Transverse colon (tissue), 4 donors: Measurements from ENCODE around the gene ACTL6A. TPM values are rescaled to one million over a fixed set of nuclear protein-coding genes. Genes with fewer than 3 reads are reported as not detected.
A peak's percentile ranks its signal among the peaks of the same experiment; 100 is the strongest.

Experiments used
- DNase-seq: peaks from one replicate; pipeline ENCODE4 v3.0.0-alpha.2; 2019
- H3K27ac ChIP-seq, 4 donors: fragments of 200-600 bp; sonication (generic); 2 replicates each; pipeline ENCODE4 v1.5.1; 2016 to 2018; ENCODE audit warnings: inconsistent platforms in 4 of 4
- H3K27me3 ChIP-seq: fragments of 200-600 bp; sonication (generic); 2 replicates; pipeline ENCODE4 v1.5.1; 2017; ENCODE audit warnings: inconsistent platforms
- H3K36me3 ChIP-seq, 4 donors: fragments of 200-600 bp; sonication (generic); 2 replicates each; pipeline ENCODE4 v1.5.1; 2017 to 2019; ENCODE audit warnings: inconsistent platforms in 4 of 4
- H3K4me1 ChIP-seq, 4 donors: fragments of 200-600 bp; sonication (generic); 2 replicates each; pipeline ENCODE4 v1.5.1; 2017 to 2020; ENCODE audit warnings: inconsistent platforms in 4 of 4
- H3K4me3 ChIP-seq, 4 donors: fragments of 200-600 bp; sonication (generic); 1 replicate in 1 of 4; 2 replicates in 3 of 4; pipeline versions ENCODE4 v1.5.1 to v1.6.1; 2017 to 2019; ENCODE audit warnings: inconsistent platforms in 4 of 4
- H3K9me3 ChIP-seq, 2 donors: fragments of 200-600 bp; sonication (generic); 2 replicates each; pipeline ENCODE4 v1.5.1; 2017 to 2019; ENCODE audit warnings: inconsistent platforms in 2 of 2
- EP300 ChIP-seq: sonication (generic); formaldehyde crosslinking; IDR thresholded peaks from one replicate; pipeline ENCODE4 v1.6.1; 2017; ENCODE audit warnings: antibody characterized with exemption, low read depth
- POLR2A ChIP-seq: fragments of 450-650 bp; IDR thresholded peaks from one replicate; pipeline ENCODE4 v1.6.1; 2016; ENCODE audit warnings: antibody characterized with exemption, mild to moderate bottlenecking, moderate library complexity
- POLR2AphosphoS5 ChIP-seq, 3 donors: sonication (generic); formaldehyde crosslinking; IDR thresholded peaks; one replicate each; pipeline ENCODE4 v1.6.1; 2016; ENCODE audit warnings: antibody characterized with exemption in 3 of 3
- WGBS, 2 donors: methylation state at CpG; one replicate each; pipeline ENCODE4 v1.1.5; 2018; ENCODE audit warnings: low coverage in 1 of 2; 5-methylcytosine and 5-hydroxymethylcytosine counted together
- in situ Hi-C, 4 donors: fragments of 200-750 bp; cut with MboI; loops; one replicate each; pipeline versions ENCODE4 v1.15.0 to v1.15.1; 2017; ENCODE audit warnings: low sequenced_read_pairs in 3 of 4, low pct_ligation_motif_present in 1 of 4, low pct_unique_long_range_greater_than_20kb in 1 of 4
- intact Hi-C: fragments of 100-400 bp; cut with DNase I; formaldehyde crosslinking; loops from one replicate; pipeline ENCODE4 v1.15.1; 2023; ENCODE audit warnings: low total_unique reads
- total RNA-seq, 4 donors: library from RNA; depleted of rRNA; stranded (reverse); fragments of >200 nt; gene quantifications; one replicate each; pipeline ENCODE4 v1.1.0, GENCODE V29; 2016
- TF ChIP-seq, protein P1 (sequence below), 5 experiments: fragments of 200-600 bp in 3 of 5; fragments of 450-650 bp in 2 of 5; sonication (generic) in 3 of 5; IDR thresholded peaks; 1 replicate in 2 of 5; 2 replicates in 3 of 5; pipeline ENCODE4 v1.5.1; 2016 to 2017; ENCODE audit warnings: antibody characterized with exemption in 5 of 5, inconsistent platforms in 3 of 5, mild to moderate bottlenecking in 2 of 5, moderate library complexity in 1 of 5

ACTL6A gene
- total RNA-seq, 4 donors from 2014 or later, result 1.1 to 47.0 (median 28.4) TPM

DNA sequence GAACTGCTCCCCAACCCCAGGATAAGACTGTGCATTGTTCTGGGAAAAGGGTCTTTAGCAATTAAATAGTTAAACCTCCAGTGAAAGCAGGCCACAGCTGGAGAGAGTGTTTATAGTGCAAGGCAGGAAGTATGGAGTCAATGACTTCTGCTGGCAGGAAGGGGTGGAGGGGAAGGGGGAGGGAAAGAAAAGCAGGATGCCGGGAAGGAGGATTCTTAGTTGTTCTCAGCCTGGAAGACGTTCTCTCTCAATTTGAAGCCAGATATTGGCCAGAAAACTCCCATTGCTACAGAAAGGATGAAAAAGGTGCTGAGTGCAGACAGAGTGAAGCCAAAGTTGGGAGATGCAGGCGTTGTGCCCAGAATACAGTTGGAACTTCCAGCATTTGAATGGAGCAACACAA is 35.7 kb upstream of the ACTL6A start:
- Histone ChIP-seq H3K4me3 (no peak overlapping the region), H3K36me3 (no peaks in the 10 kb centered on the region), H3K4me1 (peaks cover 0 to 14% (median 0%) of the 10 kb centered on the region in 4 donors), H3K9me3 (no peaks in the 10 kb centered on the region), H3K27ac (peak overlapping the region; percentile 40 to 70 (median 59)), H3K27me3 (no peaks in the 10 kb centered on the region)
- WGBS, 2 donors, result 5 to 12% methylated on average over 3 of the region's 3 CpGs
- in situ Hi-C loops, result no loop called here
- TF ChIP-seq POLR2AphosphoS5 (IDR thresholded peaks at IDR 0.05) (peak; percentile 9 to 35 (median 22)), EP300 (no peak)
- peak; percentile 11 for DNase-seq
- intact Hi-C loops, result no loop called here

DNA sequence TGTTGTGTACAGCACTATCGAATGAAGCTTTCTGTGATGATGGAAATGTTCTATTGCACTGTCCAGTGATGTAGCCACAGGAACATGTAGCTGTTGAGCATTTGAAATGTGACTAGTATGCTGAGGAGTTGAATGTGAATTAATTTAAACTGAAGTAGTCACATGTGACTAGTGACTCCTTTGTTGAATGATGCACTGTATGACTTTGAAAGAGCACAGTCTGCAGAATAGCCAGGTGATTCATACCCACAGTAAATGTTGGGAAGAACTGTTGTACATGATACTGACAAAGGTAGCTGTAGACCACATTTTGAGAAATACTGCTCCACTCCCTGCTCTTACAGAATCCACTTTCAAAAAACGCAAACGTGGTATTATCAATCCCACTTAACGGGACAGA is 34.0 kb upstream of the ACTL6A start:
- in situ Hi-C loops (no loop called here), intact Hi-C loops (no loop called here)
- Histone ChIP-seq H3K4me1 (peaks cover 0 to 14% (median 0%) of the 10 kb centered on the region in 4 donors), H3K36me3 (no peaks in the 10 kb centered on the region), H3K27me3 (no peaks in the 10 kb centered on the region), H3K4me3 (no peak overlapping the region), H3K9me3 (no peaks in the 10 kb centered on the region), H3K27ac (no peak overlapping the region)
- 77 to 100% methylated on average over 1 to 4 of the region's 4 CpGs for WGBS, 2 donors
- TF ChIP-seq POLR2AphosphoS5 (IDR thresholded peaks at IDR 0.05) (no peak), EP300 (no peak)
- no peak for DNase-seq

DNA sequence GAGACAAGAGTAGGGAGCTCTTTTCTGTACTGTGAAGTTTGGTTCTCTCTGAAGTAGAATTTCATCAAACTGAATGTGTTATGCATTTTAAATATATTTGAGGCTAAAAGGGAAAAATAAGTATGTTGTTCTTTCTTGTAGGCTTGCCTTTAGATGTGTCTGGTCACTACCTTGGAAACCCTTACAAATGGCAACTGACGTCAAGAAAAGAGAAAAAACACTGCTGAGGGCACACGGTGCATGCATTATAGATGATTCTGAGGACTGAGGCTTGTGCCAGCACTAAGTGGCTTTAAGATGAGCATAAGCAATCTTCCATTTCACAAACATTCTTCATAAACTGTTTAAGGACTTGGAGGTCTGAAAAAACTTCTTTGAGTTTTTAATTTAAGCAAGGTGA is 31.1 kb upstream of the ACTL6A start:
- Histone ChIP-seq H3K36me3 (no peaks in the 10 kb centered on the region), H3K27me3 (no peaks in the 10 kb centered on the region), H3K4me1 (peaks cover 0 to 8% (median 0%) of the 10 kb centered on the region in 4 donors), H3K4me3 (no peak overlapping the region), H3K27ac (no peak overlapping the region), H3K9me3 (no peaks in the 10 kb centered on the region)
- 27 to 57% methylated on average over 2 of the region's 2 CpGs for WGBS, 2 donors
- DNase-seq, result no peak
- in situ Hi-C loops (no loop called here), intact Hi-C loops (no loop called here)
- TF ChIP-seq POLR2A, result no peak
- no peak for TF ChIP-seq EP300
- TF ChIP-seq POLR2AphosphoS5 (IDR thresholded peaks at IDR 0.05), result no peak
- TF ChIP-seq, protein P1, sequence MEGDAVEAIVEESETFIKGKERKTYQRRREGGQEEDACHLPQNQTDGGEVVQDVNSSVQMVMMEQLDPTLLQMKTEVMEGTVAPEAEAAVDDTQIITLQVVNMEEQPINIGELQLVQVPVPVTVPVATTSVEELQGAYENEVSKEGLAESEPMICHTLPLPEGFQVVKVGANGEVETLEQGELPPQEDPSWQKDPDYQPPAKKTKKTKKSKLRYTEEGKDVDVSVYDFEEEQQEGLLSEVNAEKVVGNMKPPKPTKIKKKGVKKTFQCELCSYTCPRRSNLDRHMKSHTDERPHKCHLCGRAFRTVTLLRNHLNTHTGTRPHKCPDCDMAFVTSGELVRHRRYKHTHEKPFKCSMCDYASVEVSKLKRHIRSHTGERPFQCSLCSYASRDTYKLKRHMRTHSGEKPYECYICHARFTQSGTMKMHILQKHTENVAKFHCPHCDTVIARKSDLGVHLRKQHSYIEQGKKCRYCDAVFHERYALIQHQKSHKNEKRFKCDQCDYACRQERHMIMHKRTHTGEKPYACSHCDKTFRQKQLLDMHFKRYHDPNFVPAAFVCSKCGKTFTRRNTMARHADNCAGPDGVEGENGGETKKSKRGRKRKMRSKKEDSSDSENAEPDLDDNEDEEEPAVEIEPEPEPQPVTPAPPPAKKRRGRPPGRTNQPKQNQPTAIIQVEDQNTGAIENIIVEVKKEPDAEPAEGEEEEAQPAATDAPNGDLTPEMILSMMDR (IDR thresholded peaks at IDR 0.05), result no peak

DNA sequence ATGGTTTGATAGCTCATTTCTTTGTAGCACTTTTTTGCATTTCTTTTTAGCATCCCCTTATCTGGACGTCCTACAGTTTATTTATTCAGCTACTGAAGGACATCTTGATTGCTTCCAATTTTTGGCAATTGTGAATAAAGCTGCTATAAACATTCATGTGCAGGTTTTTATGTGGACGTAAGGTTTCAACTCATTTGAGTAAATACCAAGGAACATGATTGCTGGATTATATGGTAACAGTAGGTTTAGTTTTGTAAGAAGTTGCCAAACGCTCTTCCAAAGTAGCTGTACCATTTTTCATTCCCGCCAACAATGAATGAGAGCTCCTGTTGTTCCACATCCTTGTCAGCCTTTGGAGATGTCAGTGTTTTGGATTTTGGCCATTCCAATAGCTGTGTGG is 29.5 kb upstream of the ACTL6A start:
- H3K4me3 ChIP-seq, result no peak overlapping the region
- no peak for TF ChIP-seq POLR2A
- TF ChIP-seq EP300, result no peak
- TF ChIP-seq, protein P1 (IDR thresholded peaks at IDR 0.05), result no peak
- no peak for TF ChIP-seq POLR2AphosphoS5 (IDR thresholded peaks at IDR 0.05)
- 54 to 68% methylated on average over 4 of the region's 4 CpGs for WGBS, 2 donors

DNA sequence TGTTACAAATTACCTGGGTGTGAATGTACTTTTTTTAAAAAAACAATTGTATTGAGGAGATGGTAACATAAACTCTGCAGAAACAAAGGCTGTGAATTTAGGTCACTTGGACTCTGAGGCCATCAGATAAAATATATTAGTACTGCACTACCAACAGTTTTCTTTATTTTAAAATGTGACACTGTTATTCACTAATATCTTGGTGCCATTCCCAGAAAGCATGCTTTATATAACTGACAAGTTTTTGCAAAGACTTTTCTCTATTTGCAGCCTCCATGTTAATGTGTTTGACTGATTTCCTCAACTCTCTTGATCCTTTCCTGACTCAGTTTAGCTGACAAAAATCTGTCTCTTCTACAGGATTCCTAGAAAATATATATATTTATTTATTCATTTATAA is 26.5 kb upstream of the ACTL6A start:
- no peak for DNase-seq
- TF ChIP-seq, protein P1 (IDR thresholded peaks at IDR 0.05), result no peak
- TF ChIP-seq POLR2A, result no peak
- TF ChIP-seq POLR2AphosphoS5 (IDR thresholded peaks at IDR 0.05), result no peak
- no peak for TF ChIP-seq EP300
- Histone ChIP-seq H3K27ac (no peak overlapping the region), H3K4me1 (no peaks in the 10 kb centered on the region), H3K27me3 (no peaks in the 10 kb centered on the region), H3K9me3 (no peaks in the 10 kb centered on the region), H3K4me3 (no peak overlapping the region), H3K36me3 (no peaks in the 10 kb centered on the region)
- intact Hi-C loops, result no loop called here
- in situ Hi-C loops, result no loop called here

More for the DNA sequence above, 29.5 kb upstream of the ACTL6A start:
- no peaks in the 10 kb centered on the region for H3K27me3 ChIP-seq
- intact Hi-C loops, result no loop called here
- H3K4me1 ChIP-seq, result no peaks in the 10 kb centered on the region
- no peak for DNase-seq
- no peaks in the 10 kb centered on the region for H3K36me3 ChIP-seq
- H3K27ac ChIP-seq, result no peak overlapping the region
- H3K9me3 ChIP-seq, result no peaks in the 10 kb centered on the region
- in situ Hi-C loops, result no loop called here
